Sigmoid colon (tissue), 4 donors: ENCODE measurements around the gene RALB.

Source experiments
- CTCF ChIP-seq, 4 experiments: fragments of 450-650 bp in 3 of 4; fragments of 200-600 bp in 1 of 4; IDR thresholded peaks; one replicate each; pipeline ENCODE4 v1.5.1; 2016 to 2019; ENCODE audit warnings: antibody characterized with exemption in 4 of 4, mild to moderate bottlenecking in 3 of 4, moderate library complexity in 2 of 4
- EP300 ChIP-seq, 4 donors: sonication (generic); formaldehyde crosslinking; IDR thresholded peaks; one replicate each; pipeline ENCODE4 v1.6.1; 2017; ENCODE audit warnings: antibody characterized with exemption in 4 of 4
- POLR2AphosphoS5 ChIP-seq, 4 donors: sonication (generic); formaldehyde crosslinking; IDR thresholded peaks; one replicate each; pipeline ENCODE4 v1.6.1; 2017; ENCODE audit warnings: antibody characterized with exemption in 4 of 4

DNA sequence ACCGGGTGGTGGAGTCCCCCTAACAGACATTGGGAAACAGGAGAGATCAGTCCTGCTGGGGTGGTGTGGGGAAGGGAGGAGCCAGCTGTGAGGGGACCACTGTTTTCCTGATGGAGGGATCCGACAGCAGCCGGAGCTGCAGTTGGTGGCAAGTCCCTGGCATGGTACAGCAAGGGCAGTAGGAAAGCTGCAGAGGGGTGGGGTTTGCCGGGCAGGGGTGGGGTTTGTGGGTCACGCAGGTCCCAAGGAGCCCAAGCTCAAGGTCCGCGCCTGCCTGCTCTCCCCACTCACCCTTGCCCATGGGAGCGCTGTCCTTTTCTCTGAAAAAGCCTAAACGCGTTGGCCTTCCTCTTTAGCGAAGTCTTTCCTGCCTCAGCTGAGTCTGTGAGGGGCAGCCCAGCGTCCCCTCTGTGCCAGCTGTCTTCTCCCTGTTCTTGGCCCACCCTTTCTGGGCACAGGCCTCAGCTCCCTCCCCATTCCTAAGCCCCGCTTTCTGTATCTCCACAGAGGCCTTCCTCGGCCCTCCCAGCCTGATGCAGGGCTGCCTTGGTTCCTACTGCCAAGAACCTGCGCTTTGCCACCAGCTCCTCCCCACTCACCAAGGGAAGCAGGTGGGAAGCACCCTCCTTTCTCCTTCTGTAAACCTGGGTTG, 64.0 kb downstream of the RALB start:
- TF ChIP-seq CTCF (IDR thresholded peaks at IDR 0.05) (no peak), POLR2AphosphoS5 (IDR thresholded peaks at IDR 0.05) (no peak), EP300 (IDR thresholded peaks at IDR 0.05) (no peak)
